Measurements from ENCODE around the gene IQCE. TPM values are rescaled to one million over a fixed set of nuclear protein-coding genes. Genes with fewer than 3 reads are reported as not detected.
"Not testable (repeated sequence)": the region's sequence is repeated elsewhere in the genome, so short reads cannot be mapped to it uniquely, and the experiment has no call there.

The IQCE gene
- polyA plus RNA-seq, 1 donor from 2014 or later, result 21.2 TPM

DNA sequence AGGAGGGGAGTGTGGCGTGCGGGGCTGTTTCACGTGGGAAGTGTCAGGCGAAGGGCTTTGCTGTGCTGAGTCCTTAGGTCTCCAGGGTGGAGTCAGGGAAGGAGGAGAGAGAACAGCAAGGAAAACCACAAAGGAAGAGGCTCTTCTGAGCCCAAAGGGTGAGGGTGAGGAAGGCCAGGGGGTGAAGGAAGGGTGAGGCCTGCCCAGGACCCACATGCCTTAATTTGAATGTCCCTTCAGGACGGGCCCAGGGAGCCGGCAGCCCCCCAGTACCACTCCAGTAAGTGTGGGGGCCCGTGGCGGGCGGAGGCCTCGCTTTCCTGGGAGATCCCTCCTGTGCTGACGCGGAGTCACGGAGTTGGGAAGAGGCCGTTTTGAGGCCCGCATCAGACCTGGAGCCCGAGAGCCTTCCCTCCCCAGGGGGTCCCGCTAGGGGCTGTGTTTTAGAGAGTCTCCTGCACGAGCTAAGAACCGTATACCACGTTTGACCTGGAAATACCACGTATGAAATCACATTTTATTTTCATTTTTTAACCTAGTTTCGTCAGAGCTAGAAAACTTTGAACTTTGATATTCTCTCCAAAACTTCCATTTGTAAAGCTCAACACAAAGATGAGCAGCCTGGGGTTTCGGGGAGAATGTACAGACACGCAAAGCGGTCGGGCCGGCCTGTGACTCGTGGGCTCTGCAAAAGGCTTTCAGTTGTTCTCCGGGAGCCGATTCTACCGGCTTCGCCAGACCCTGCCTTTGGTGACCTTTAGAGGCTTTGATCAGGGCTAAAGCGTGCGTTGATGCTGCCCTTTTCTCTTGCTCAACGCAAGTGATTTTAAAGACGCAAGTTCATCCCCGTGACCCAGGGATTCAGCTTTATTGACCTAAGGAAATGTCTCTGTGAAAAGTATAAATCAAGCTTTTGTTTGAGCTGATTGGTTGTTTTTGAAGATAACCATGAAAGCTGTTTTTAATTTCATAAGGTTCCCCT, 49.4 kb downstream of the IQCE start:
- TF ChIP-seq MXI1 (conservative IDR thresholded peaks at IDR 0.05; ENCODE audit: poor library complexity, severe bottlenecking), result no peak
- TF ChIP-seq RAD21 (conservative IDR thresholded peaks at IDR 0.05), result no peak
- no peak for TF ChIP-seq EP300 (conservative IDR thresholded peaks at IDR 0.05; ENCODE audit: poor library complexity, severe bottlenecking)
- TF ChIP-seq TAF1 (IDR thresholded peaks at IDR 0.05; ENCODE audit: low read depth), result no peak
- no peak for TF ChIP-seq EZH2 (IDR thresholded peaks at IDR 0.05; ENCODE audit: borderline replicate concordance, insufficient read depth, low read length, poor library complexity, severe bottlenecking)
- no peak overlapping the region for H3K9ac ChIP-seq (ENCODE audit: low read length)

GRCh38 chr7:2608921-2609411, 50.2 kb downstream of the IQCE start:
- TF ChIP-seq RAD21 (conservative IDR thresholded peaks at IDR 0.05), result no peak
- TF ChIP-seq POLR2AphosphoS5 (IDR thresholded peaks at IDR 0.05), result no peak
- no peak for TF ChIP-seq MXI1 (conservative IDR thresholded peaks at IDR 0.05; ENCODE audit: poor library complexity, severe bottlenecking)
- no peak for TF ChIP-seq REST (IDR thresholded peaks at IDR 0.05; ENCODE audit: borderline replicate concordance)
- no peak for TF ChIP-seq EZH2 (IDR thresholded peaks at IDR 0.05; ENCODE audit: borderline replicate concordance, insufficient read depth, low read length, poor library complexity, severe bottlenecking)
- TF ChIP-seq, protein P1, sequence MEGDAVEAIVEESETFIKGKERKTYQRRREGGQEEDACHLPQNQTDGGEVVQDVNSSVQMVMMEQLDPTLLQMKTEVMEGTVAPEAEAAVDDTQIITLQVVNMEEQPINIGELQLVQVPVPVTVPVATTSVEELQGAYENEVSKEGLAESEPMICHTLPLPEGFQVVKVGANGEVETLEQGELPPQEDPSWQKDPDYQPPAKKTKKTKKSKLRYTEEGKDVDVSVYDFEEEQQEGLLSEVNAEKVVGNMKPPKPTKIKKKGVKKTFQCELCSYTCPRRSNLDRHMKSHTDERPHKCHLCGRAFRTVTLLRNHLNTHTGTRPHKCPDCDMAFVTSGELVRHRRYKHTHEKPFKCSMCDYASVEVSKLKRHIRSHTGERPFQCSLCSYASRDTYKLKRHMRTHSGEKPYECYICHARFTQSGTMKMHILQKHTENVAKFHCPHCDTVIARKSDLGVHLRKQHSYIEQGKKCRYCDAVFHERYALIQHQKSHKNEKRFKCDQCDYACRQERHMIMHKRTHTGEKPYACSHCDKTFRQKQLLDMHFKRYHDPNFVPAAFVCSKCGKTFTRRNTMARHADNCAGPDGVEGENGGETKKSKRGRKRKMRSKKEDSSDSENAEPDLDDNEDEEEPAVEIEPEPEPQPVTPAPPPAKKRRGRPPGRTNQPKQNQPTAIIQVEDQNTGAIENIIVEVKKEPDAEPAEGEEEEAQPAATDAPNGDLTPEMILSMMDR (IDR thresholded peaks at IDR 0.05; ENCODE audit: poor library complexity, severe bottlenecking), result no peak
- TF ChIP-seq EP300 (conservative IDR thresholded peaks at IDR 0.05; ENCODE audit: poor library complexity, severe bottlenecking), result no peak
- TF ChIP-seq TAF1 (IDR thresholded peaks at IDR 0.05; ENCODE audit: low read depth), result no peak
- TF ChIP-seq SMC3 (conservative IDR thresholded peaks at IDR 0.05; ENCODE audit: poor library complexity), result no peak
- Histone ChIP-seq H3K4me2 (ENCODE audit: low read length) (no peak overlapping the region), H4K20me1 (ENCODE audit: insufficient read depth) (no peaks in the 10 kb centered on the region), H3K36me3 (ENCODE audit: insufficient read depth, low read length) (no peaks in the 10 kb centered on the region), H3K79me2 (replicated peaks; ENCODE audit: insufficient read depth, low read length) (no peaks in the 10 kb centered on the region), H3F3A (ENCODE audit: insufficient read depth, low read length, poor library complexity, severe bottlenecking) (no peaks in the 10 kb centered on the region), H3K9ac (ENCODE audit: low read length) (no peak overlapping the region), H2AFZ (ENCODE audit: low read depth, low read length) (no peak overlapping the region), H3K4me3 (ENCODE audit: low read length) (no peak overlapping the region), H3K27me3 (ENCODE audit: insufficient read depth, low read depth, low read length) (no peaks in the 10 kb centered on the region), H3K9me3 (ENCODE audit: low read length) (no peaks in the 10 kb centered on the region), H3K27ac (ENCODE audit: low read length) (no peak overlapping the region), H3K9me2 (ENCODE audit: insufficient read depth, low read length) (no peaks in the 10 kb centered on the region)

More for the DNA sequence above, 49.4 kb downstream of the IQCE start:
- no peaks in the 10 kb centered on the region for H3K9me3 ChIP-seq (ENCODE audit: low read length)
- no peaks in the 10 kb centered on the region for H4K20me1 ChIP-seq (ENCODE audit: insufficient read depth)
- H2AFZ ChIP-seq (ENCODE audit: low read depth, low read length), result no peak overlapping the region
- no peak overlapping the region for H3K4me3 ChIP-seq (ENCODE audit: low read length)
- no peak overlapping the region for H3K4me2 ChIP-seq (ENCODE audit: low read length)
- H3K27ac ChIP-seq (ENCODE audit: low read length), result no peak overlapping the region
- H3K36me3 ChIP-seq (ENCODE audit: insufficient read depth, low read length), result no peaks in the 10 kb centered on the region
- H3F3A ChIP-seq (ENCODE audit: insufficient read depth, low read length, poor library complexity, severe bottlenecking), result no peaks in the 10 kb centered on the region
- no peaks in the 10 kb centered on the region for H3K9me2 ChIP-seq (ENCODE audit: insufficient read depth, low read length)
- no peaks in the 10 kb centered on the region for H3K27me3 ChIP-seq (ENCODE audit: insufficient read depth, low read depth, low read length)
- no peaks in the 10 kb centered on the region for H3K79me2 ChIP-seq (replicated peaks; ENCODE audit: insufficient read depth, low read length)

DNA sequence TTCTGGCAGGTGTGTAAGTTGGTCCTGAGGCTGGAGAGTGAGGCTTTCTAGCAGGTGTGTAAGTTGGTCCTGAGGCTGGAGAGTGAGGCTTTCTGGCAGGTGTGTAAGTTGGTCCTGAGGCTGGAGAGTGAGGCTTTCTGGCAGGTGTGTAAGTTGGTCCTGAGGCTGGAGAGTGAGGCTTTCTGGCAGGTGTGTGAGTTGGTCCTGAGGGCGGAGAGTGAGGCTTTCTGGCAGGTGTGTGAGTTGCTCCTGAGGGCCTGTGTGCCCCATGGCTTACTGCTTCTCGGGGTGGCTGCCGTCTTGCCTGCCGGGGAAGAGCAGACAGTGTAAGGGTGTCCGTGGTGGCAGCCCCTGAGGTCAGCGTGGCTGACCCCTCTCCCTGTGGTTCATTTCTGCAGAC, 50.9 kb downstream of the IQCE start:
- not testable (repeated sequence) for H3K27me3 ChIP-seq (ENCODE audit: insufficient read depth, low read depth, low read length); H4K20me1 ChIP-seq (ENCODE audit: insufficient read depth); H3K36me3 ChIP-seq (ENCODE audit: insufficient read depth, low read length); H3K9ac ChIP-seq (ENCODE audit: low read length); H3K4me2 ChIP-seq (ENCODE audit: low read length); H3K9me2 ChIP-seq (ENCODE audit: insufficient read depth, low read length); H3F3A ChIP-seq (ENCODE audit: insufficient read depth, low read length, poor library complexity, severe bottlenecking); H3K79me2 ChIP-seq (replicated peaks; ENCODE audit: insufficient read depth, low read length); H3K27ac ChIP-seq (ENCODE audit: low read length); H2AFZ ChIP-seq (ENCODE audit: low read depth, low read length); H3K4me3 ChIP-seq (ENCODE audit: low read length); H3K9me3 ChIP-seq (ENCODE audit: low read length)

All from neural cell (in vitro differentiated cells).